MG63 (cell line): ENCODE data around the gene IGSF21. TPM values are rescaled to one million over a fixed set of nuclear protein-coding genes. Genes with fewer than 3 reads are reported as not detected.
A peak's percentile ranks its signal among the peaks of the same experiment; 100 is the strongest.

Experiments used
- DNase-seq: peaks from one replicate; pipeline ENCODE4 v3.0.0-alpha.2; 2020
- H3K27me3 ChIP-seq: fragments of 250-450 bp; sonication (Bioruptor Pico); 2 replicates; pipeline ENCODE4 v1.5.1; 2020; ENCODE audit warnings: mild to moderate bottlenecking, moderate library complexity
- H3K36me3 ChIP-seq: fragments of 250-450 bp; sonication (Bioruptor Pico); 2 replicates; pipeline ENCODE4 v1.5.1; 2020; ENCODE audit warnings: mild to moderate bottlenecking, moderate library complexity
- H3K4me3 ChIP-seq: fragments of 250-450 bp; sonication (Bioruptor Pico); 2 replicates; pipeline ENCODE4 v1.5.1; 2020; ENCODE audit warnings: mild to moderate bottlenecking, moderate library complexity
- H3K9me3 ChIP-seq: fragments of 250-450 bp; sonication (Bioruptor Pico); 2 replicates; pipeline ENCODE4 v1.5.1; 2020; ENCODE audit warnings: mild to moderate bottlenecking, moderate library complexity
- total RNA-seq: library from RNA; depleted of rRNA; stranded (reverse); fragments of >200 nt; shearing (Covaris generic); gene quantifications from 2 replicates; pipeline ENCODE4 v1.2.3, GENCODE V29; 2014; ENCODE audit warnings: low replicate concordance

IGSF21 gene
- total RNA-seq, 1 experiment from 2014 or later, result not detected

DNA sequence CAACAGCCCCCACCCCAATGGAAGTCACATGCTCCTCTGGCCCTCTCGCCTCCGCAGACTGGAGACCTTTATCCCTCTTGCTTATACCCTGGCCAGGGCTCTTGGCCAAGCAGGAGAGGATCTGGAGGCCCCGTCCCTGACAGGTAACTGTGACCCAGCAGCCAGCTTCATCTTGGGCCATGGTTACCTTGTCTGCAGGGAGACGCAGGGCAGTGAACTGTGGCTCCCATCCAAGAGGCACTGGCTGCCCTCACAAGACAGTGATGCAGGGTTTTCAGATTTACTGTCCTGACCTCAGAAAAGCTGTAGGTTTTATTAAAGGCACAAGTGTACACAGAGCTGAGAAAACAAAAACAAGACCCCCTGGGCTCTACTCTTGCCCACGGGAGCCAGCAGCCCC, 276.5 kb downstream of the IGSF21 start:
- Histone ChIP-seq H3K27me3 (no peaks in the 10 kb centered on the region), H3K4me3 (no peak overlapping the region), H3K36me3 (no peaks in the 10 kb centered on the region), H3K9me3 (no peaks in the 10 kb centered on the region)
- DNase-seq, result no peak

DNA sequence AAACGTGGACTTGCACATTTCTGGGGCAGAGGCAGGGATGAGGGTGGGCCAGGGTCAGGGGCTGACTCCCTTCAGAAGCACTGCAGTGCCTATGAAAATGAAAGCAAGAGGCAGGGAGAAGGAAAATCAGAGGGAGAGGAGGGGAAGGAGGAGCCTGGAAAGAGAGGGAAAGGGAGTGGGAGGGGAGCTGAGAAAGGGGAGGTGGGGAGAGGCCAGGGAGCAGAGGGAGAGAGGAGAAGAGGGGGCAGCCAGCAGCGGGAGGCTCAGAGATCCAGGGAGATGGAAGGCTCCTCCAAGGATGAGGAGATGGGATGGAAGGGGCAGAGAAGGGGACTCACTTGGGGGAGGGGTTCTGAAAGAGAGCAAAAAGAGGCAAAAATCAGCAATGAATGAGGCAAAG, 276.9 kb downstream of the IGSF21 start:
- Histone ChIP-seq H3K9me3 (no peaks in the 10 kb centered on the region), H3K27me3 (no peaks in the 10 kb centered on the region), H3K36me3 (no peaks in the 10 kb centered on the region), H3K4me3 (no peak overlapping the region)
- no peak for DNase-seq

DNA sequence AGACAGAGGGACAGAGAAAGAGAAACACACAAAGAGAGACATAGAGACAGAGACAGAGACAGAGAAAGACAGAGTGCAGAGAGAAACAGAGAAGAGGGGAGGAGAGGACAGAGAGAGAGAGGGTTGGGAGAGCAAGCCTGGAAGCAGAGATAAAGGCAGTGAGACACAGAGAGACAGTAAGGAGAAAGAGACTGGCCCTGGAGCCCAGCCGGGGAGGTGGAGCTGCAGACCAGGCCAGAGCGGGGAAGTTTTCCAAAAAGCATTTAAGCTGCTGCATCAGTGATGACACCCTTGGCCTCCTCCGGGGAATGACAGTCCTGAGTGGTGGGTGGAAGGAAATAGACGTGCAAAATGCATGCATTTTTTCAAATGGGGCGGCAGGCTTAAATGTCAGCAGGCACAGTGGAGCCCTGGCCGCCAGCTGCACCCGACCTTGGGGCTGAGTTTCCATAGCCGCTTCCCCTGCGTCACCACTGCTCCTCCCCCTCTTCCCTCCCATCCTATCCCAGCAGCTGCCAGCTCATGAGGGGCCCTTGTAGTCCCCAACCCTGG, 277.7 kb downstream of the IGSF21 start:
- Histone ChIP-seq H3K9me3 (no peaks in the 10 kb centered on the region), H3K4me3 (no peak overlapping the region), H3K36me3 (no peaks in the 10 kb centered on the region), H3K27me3 (no peaks in the 10 kb centered on the region)
- DNase-seq, result peak; percentile 82

DNA sequence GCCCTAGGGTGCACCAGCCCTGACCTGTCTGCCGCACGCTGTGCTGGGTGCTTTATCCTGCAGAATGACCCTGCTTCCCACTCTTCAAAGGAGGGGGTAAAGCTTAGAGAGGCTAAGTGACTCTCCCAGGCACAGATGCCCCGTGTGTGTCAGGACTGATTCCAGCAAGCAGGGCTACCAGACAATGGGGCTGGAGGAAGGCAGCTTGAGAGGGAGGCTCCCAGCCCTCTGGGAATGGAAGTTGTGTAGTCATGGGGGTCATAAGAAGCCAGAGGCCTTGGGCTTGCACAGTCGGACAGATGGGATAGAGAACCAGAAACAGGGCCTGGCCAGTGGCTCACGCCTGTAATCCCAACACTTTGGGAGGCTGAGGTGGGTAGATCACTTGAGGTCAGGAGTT, 279.0 kb downstream of the IGSF21 start:
- Histone ChIP-seq H3K27me3 (no peaks in the 10 kb centered on the region), H3K36me3 (no peaks in the 10 kb centered on the region), H3K9me3 (no peaks in the 10 kb centered on the region), H3K4me3 (no peak overlapping the region)
- DNase-seq, result no peak

DNA sequence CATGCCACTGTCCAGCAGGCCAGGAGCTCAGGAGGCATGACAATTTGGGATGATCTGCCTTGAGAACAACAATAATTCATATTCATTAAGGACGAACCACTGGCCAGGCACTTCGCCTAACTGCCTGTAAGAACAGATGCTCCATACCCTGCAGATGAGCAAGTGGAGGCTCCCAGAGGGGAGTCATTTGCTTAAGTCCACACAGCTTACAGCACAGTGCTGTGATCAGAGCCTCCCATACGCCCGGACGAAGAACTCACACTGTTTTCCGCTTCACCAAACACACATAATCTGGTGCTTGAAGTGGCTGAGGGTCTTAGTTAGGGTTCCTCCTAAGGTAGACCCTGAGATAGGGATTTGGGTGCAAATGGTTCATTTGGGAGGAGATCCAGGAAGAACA, 279.7 kb downstream of the IGSF21 start:
- H3K27me3 ChIP-seq, result no peaks in the 10 kb centered on the region
- H3K36me3 ChIP-seq, result no peaks in the 10 kb centered on the region
- no peak overlapping the region for H3K4me3 ChIP-seq
- H3K9me3 ChIP-seq, result no peaks in the 10 kb centered on the region
- no peak for DNase-seq

DNA sequence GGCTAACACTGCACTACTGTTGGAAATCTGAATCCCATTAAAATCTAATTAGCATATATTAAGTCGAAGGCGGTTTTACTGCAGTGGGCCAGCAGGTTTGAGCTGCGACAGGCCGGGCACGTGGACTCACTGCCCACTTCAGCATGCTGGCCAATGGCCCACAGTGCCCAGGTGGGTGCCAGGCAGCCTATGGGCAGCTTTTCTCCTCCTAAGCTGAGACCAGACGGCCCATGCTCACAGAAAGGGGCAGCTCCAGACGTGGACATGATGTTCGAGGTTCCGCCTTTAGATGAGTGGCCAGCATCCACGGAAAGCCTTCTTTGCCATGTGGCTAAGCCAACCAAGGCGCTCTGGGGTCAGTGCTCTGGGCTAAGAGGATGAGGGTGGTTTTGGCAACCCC, 283.4 kb downstream of the IGSF21 start:
- no peak overlapping the region for H3K4me3 ChIP-seq
- no peaks in the 10 kb centered on the region for H3K36me3 ChIP-seq
- H3K9me3 ChIP-seq, result no peaks in the 10 kb centered on the region
- no peaks in the 10 kb centered on the region for H3K27me3 ChIP-seq
- no peak for DNase-seq

DNA sequence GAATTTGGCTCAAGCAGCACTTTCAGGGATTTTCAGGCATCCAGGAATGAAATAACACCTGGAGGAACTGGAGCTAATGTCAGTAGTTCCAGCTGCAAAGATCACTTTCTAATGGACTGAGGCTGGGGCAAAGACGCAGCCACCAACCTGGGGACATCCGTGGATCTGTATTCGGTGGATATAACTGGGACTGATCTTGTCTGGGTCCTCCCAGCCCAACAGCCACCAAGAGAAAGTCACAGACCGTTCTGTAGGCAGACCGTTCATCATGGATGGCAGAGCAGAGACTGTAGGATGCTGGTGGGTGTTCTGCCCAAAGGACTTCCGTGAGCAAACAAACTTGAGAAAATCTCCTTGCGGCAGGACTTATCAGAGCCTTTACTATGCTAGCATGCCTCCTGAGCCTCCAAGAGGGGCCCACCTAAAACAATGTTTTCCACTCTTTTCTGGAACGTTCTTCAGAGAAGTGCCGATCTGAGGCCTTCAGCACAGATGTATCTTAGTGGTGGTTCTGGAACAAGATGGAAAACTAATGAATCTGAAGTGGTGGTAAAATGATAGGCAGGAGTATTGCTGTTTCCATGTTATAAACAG, 287.1 kb downstream of the IGSF21 start:
- Histone ChIP-seq H3K36me3 (no peaks in the 10 kb centered on the region), H3K27me3 (no peaks in the 10 kb centered on the region; the same call in 1 of the 2 replicates), H3K4me3 (no peak overlapping the region), H3K9me3 (no peaks in the 10 kb centered on the region)
- no peak for DNase-seq

DNA sequence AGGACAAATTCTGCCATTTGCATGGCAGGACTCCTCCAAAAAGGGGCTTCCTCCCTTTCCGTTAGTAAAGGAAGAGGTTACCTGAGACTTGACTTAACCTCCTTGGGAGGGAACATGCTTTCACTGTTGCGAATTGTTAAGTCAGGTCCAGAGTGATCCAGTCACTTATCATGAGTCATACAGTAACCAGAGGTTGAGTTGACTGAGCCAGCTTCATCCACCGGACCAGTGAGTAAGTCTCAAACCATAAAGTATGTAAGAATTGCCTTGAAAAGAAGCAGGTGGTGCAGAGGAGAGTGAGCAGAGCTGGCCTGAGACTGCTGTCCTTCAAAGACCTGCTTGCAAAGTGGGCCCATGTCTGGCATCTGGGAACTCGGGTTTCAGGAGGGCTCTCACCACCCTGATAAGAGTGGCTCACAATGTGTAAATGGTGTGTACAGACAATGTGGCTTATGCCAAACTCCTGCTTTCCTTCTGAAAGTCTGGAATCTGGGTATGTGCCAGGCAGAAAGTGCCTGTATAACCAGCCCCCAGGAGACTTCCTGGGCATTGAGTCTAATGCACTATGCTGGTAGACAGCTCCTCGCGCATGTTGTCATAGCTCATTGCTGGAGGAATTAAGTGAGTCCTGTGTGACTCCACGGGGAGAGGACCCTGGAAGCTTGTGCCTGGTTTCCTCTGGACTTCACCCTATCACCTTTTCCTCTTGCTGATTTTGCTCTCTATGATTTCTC, 288.8 kb downstream of the IGSF21 start:
- H3K27me3 ChIP-seq, result no peaks in the 10 kb centered on the region; the same call in 1 of the 2 replicates
- peak; percentile 18 for DNase-seq
- no peaks in the 10 kb centered on the region for H3K36me3 ChIP-seq
- no peaks in the 10 kb centered on the region for H3K9me3 ChIP-seq
- no peak overlapping the region for H3K4me3 ChIP-seq

DNA sequence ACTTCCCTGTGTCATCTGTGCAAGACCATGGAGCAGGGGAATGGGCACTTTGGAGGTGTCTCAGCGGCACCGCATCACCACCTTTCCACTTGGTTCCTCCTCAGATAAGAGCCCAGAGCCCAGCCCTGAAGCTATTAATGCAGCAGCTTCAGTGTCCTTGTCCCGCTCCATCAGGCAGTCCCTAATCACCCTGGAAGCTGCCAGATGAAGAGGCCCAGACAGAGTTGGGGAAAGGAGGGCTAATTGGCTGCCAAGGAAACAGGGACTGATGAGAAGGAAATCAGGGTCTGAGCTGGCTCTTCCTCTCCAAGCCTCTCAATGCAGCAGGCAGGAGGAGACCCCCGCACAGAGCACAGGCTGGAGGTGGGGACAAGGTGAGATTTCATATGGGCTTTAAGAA, 290.0 kb downstream of the IGSF21 start:
- Histone ChIP-seq H3K4me3 (no peak overlapping the region), H3K9me3 (no peaks in the 10 kb centered on the region), H3K27me3 (no peaks in the 10 kb centered on the region; the same call in 1 of the 2 replicates), H3K36me3 (no peaks in the 10 kb centered on the region)
- no peak for DNase-seq

DNA sequence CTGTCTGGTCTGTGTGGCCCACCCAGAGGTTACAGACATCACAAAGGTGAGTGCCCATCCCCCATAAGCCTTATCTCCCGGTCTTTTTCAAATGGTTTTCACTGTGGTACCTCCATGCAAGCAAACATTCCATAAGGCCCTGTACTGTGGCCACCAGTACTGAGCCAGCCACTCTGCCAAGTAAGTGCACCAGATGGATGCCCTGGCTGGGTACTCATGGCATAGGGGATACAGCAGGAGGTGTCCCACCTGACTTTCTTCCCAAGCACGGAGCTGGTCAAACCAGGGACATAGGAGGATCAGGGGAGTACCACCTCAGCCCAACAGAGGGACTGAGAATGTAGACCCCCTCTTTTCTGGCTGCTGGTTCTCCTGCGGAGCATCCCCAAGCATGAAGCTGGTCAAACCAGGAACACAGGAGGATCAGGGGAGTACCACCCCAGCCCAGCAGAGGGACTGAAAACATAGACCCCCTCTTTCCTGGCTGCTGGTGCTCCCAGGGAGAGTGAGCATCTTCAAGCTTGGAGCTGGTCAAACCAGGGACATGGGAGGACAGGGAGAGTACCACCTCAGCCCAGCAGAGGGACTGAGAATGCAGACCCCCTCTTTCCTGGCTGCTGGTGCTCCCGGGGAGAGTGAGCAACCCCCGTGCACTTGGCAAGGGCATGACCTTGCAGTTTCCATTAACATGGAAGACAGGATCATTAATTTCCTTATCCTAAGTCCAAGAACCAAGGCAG, 291.4 kb downstream of the IGSF21 start:
- Histone ChIP-seq H3K4me3 (no peak overlapping the region), H3K9me3 (no peaks in the 10 kb centered on the region), H3K36me3 (no peaks in the 10 kb centered on the region), H3K27me3 (no peaks in the 10 kb centered on the region; the same call in 1 of the 2 replicates)
- DNase-seq, result no peak

DNA sequence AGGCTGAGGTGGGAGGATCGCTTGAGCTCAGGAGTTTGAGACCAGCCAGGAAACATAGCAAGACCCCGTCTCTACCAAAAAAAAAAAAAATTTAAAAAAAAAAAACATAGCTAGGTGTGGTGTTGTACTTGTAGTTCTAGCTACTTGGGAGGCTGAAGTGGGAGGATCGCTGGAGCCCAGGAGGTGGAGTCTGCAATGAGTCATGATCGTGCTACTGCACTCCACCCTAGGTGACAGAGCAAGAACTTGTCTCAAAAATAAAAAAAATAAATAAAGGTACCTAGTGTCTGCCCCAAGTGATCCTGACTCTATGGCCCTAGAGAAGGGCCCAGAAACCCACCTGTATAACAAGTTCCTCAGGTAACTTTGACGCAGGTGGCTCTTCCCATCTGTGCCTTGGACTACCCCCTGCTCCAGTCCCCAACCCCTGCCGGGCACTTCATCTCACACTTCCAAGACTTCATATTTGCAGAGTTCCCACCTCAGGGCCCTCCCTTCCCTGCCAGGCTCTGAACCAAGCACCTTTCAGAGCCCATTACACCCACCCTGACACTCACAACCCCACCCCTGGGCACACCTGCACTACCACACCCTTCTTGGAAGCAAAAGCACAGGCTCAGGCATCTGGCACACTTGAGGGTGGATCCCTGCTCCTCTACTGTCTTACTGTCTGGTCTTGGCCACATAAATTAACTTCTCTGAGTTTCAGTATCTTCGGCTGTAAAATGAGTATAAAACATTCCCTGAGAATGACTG, 292.9 kb downstream of the IGSF21 start:
- H3K36me3 ChIP-seq, result no peaks in the 10 kb centered on the region
- no peaks in the 10 kb centered on the region for H3K9me3 ChIP-seq
- DNase-seq, result no peak
- no peak overlapping the region for H3K4me3 ChIP-seq
- H3K27me3 ChIP-seq, result no peaks in the 10 kb centered on the region; the same call in 1 of the 2 replicates

DNA sequence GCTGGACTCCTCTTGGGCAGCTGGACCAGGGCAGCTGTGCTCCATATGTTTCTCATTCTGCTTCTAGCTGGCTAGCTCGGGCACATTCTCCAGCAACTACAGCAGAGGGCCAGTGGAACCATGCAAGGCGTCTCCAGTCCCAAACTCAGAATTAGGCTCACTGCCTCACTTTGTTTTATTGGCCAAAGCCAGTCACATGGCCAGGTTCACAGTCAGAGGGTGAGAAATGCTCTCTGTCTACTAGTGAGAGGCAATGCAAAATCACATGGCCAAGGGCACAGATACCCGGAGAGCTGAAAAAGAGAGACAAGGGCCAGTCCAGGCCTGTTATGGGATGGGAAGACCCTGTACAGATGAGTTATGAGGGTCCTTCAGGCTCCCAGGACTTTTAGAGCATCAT, 294.3 kb downstream of the IGSF21 start:
- no peak for DNase-seq
- H3K9me3 ChIP-seq, result no peaks in the 10 kb centered on the region
- no peaks in the 10 kb centered on the region for H3K36me3 ChIP-seq
- H3K27me3 ChIP-seq, result no peaks in the 10 kb centered on the region
- H3K4me3 ChIP-seq, result no peak overlapping the region

DNA sequence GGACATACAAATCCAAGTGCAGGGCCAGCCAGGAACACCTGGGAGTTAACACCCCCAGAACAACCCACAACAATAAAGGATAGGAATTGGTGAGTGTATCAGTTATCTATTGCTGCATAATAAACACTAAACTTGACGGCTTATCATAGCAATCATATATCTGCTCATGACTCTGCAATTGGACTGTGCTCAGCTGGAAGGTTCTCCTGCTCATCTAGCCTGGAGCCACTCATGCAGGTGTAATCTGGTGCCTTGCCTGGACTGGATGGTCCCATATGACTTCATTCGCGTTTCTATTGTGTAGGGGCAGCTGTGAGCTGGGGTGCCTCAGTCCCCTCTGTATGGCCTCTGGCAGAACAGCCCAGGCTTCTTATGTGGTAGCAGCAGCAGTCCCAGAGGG, 296.9 kb downstream of the IGSF21 start:
- no peak for DNase-seq
- Histone ChIP-seq H3K4me3 (no peak overlapping the region), H3K27me3 (no peaks in the 10 kb centered on the region), H3K36me3 (no peaks in the 10 kb centered on the region), H3K9me3 (no peaks in the 10 kb centered on the region)

DNA sequence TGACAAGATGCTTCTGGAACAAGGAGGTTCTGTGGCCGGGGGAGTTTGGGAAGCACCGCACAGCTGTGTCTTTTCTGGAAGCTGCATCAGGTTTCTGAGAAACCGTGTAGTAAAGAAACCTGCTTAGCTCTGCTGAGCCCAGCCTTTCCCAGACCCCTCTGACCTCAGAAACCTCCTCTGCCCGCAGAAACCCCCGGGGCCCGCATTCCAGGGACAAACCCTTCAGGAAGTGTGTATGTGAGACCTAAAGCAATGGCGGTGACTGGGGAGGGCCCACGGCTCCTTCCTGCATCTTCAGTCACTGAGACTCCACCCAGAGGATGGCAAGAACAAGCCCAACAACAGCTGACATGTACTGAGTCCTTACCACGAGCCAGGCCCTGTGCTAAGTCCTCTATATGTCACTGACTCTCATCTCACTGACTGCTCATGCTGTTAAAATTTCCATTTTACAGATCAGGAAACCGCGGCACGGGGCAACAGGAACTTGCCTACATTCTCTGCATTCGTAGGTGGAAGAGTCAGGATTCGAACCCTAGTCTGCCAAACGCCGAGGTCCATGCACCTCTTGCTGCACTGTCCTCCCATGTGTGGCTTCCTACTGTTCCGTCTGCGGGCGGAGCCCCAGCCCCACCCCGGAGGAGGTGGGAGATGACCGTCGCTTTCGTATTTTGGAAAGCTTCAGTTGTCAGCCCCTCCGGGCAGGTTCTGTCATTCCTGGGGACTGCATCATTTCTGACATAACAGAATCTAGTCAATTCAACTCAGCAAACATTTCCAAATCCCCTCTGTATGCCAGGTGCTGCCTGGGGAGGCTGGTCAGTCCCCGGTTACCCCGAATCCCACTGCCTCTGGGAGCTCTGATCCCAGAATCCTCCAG, 299.8 kb downstream of the IGSF21 start:
- no peaks in the 10 kb centered on the region for H3K36me3 ChIP-seq
- no peak for DNase-seq
- no peak overlapping the region for H3K4me3 ChIP-seq
- no peaks in the 10 kb centered on the region; the same call in 1 of the 2 replicates for H3K9me3 ChIP-seq
- H3K27me3 ChIP-seq, result no peaks in the 10 kb centered on the region

DNA sequence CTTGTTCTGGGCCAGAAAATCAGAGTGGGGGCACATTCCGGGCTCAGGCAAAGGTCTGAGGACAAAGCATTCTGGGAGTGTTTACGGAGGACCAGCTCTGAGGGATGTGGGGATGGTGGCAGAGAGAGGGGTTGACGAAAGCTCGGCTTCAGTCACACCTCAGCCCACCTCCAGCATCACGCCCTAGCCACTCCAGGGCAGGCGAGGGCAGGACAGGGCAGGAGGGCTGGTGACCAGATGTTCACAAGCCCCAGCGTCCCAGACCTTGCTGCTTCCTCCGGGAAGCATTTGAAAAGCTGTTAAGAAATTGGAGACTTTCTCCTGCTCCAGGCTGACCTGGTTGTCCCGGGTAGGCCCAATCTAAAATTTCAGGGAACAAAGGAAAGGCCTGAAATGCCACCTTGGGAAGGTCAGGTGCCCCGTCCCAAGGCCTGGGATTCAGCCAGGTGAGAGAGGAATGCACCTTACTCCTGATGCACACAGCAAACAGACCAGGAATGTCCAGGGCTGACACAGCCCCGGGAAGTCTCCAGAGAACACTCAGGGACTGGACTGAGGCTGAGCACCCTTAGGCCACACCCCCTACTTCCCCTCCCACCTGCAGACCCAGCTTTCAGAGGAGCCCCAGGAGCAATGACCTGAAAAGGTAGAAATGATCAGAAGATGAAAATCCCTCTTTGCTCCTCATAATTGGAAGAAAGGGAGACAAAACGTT, 301.2 kb downstream of the IGSF21 start:
- H3K9me3 ChIP-seq, result no peaks in the 10 kb centered on the region; the same call in 1 of the 2 replicates
- no peaks in the 10 kb centered on the region for H3K36me3 ChIP-seq
- no peaks in the 10 kb centered on the region for H3K27me3 ChIP-seq
- DNase-seq, result no peak
- H3K4me3 ChIP-seq, result no peak overlapping the region
